HCT116 (cell line): ENCODE measurements around the gene SLC22A9. TPM values are rescaled to one million over a fixed set of nuclear protein-coding genes. Genes with fewer than 3 reads are reported as not detected.

Experiments
- ATAC-seq: fragments of 200-7000 bp; cut with Tn5 transposase; 2 replicates; pipeline ENCODE4 v1.9.1; 2020; ENCODE audit warnings: mild to moderate bottlenecking, moderate library complexity
- BruUV-seq: library from RNA; stranded (reverse); fragments of 400-500 nt; replicated peaks from 2 replicates; lab custom pipeline; 2021; lab: Mats Ljungman, UMichigan
- CTCF ChIA-PET: fragments of 300-600 bp; sonication (Branson Sonifier 250); formaldehyde crosslinking; loops from one replicate; lab custom pipeline; 2021; ENCODE audit warnings: antibody characterized with exemption; lab: Charles Lee
- POLR2A ChIA-PET: fragments of 300-600, 350-600 bp; sonication (Branson Sonifier 250); formaldehyde crosslinking; loops from one replicate; lab custom pipeline; 2021; ENCODE audit warnings: antibody characterized with exemption; lab: Charles Lee
- RAD21 ChIA-PET, 2 experiments: fragments of 300-600 bp; sonication (Branson Sonifier 250); formaldehyde crosslinking; loops; one replicate each; lab custom pipeline; 2023; ENCODE audit warnings: low total read pairs in 2 of 2; ENCODE audit not compliant: uncharacterized antibody in 2 of 2, unreplicated experiment in 2 of 2, low non-redundant PET in 1 of 2; lab: Charles Lee
- DNase-seq: peaks from one replicate; pipeline ENCODE4 v3.0.0-alpha.2; 2010; ENCODE audit warnings: low read depth, low spot score
- H2AFZ ChIP-seq: fragments of 200-600 bp; shearing (Covaris generic), sonication (generic); 2 replicates; pipeline ENCODE4 v1.6.1; 2017; ENCODE audit warnings: low read depth, mixed run types, mixed read lengths, antibody characterized with exemption, low read length; ENCODE audit not compliant: poor library complexity, severe bottlenecking
- H3K27ac ChIP-seq: 2 replicates; pipeline ENCODE4 v1.5.1; 2012; ENCODE audit warnings: low read depth, low read length
- H3K27me3 ChIP-seq: fragments of 200-600 bp; sonication (generic); 2 replicates; pipeline ENCODE4 v1.6.1; 2016; ENCODE audit warnings: mixed run types, low read length, mixed read lengths; ENCODE audit not compliant: insufficient read depth
- H3K36me3 ChIP-seq, 2 experiments: fragments of 200-500 bp in 1 of 2; fragments of 200-600 bp in 1 of 2; sonication (Bioruptor generic) in 1 of 2; sonication (generic) in 1 of 2; 2 replicates each; pipeline versions ENCODE4 v1.5.1 to v1.6.1; 2014 to 2016; ENCODE audit warnings: low read length in 2 of 2, inconsistent platforms in 1 of 2, mixed read lengths in 1 of 2, mixed run types in 1 of 2; ENCODE audit not compliant: insufficient read depth in 2 of 2, control insufficient read depth in 1 of 2
- H3K4me1 ChIP-seq, 2 experiments: fragments of 200-600 bp in 1 of 2; sonication (generic) in 1 of 2; 2 replicates each; pipeline versions ENCODE4 v1.5.1 to v1.6.1; 2012 to 2017; ENCODE audit warnings: low read length in 2 of 2, inconsistent platforms in 1 of 2, mild to moderate bottlenecking in 1 of 2, mixed read lengths in 1 of 2, mixed run types in 1 of 2, moderate library complexity in 1 of 2; ENCODE audit not compliant: insufficient read depth in 2 of 2, control insufficient read depth in 1 of 2
- H3K4me2 ChIP-seq: fragments of 200-600 bp; sonication (generic); 2 replicates; pipeline ENCODE4 v1.6.1; 2017; ENCODE audit warnings: mixed run types, low read length, mixed read lengths
- H3K4me3 ChIP-seq, 2 experiments: fragments of 200-600 bp in 1 of 2; sonication (generic) in 1 of 2; replicated peaks in 1 of 2; 2 replicates each; pipeline ENCODE4 v1.5.1; 2011 to 2016; ENCODE audit warnings: low read length in 2 of 2, control low read depth in 1 of 2, low read depth in 1 of 2, mild to moderate bottlenecking in 1 of 2, mixed read lengths in 1 of 2, mixed run types in 1 of 2
- H3K79me2 ChIP-seq: fragments of 200-600 bp; sonication (generic); 2 replicates; pipeline ENCODE4 v1.6.1; 2017; ENCODE audit warnings: mild to moderate bottlenecking, mixed run types, low read length, moderate library complexity, mixed read lengths; ENCODE audit not compliant: insufficient read depth
- H3K9ac ChIP-seq: fragments of 200-600 bp; sonication (generic); 2 replicates; pipeline ENCODE4 v1.6.1; 2016; ENCODE audit warnings: low read length, mixed read lengths
- H3K9me2 ChIP-seq: fragments of 200-600 bp; sonication (generic), shearing (Covaris generic); 2 replicates; pipeline ENCODE4 v1.6.1; 2017; ENCODE audit warnings: mixed run types, mild to moderate bottlenecking, moderate library complexity; ENCODE audit not compliant: insufficient read depth
- H3K9me3 ChIP-seq, 2 experiments: fragments of 200-500 bp in 1 of 2; fragments of 200-600 bp in 1 of 2; sonication (Bioruptor generic) in 1 of 2; sonication (generic) in 1 of 2; 2 replicates each; pipeline ENCODE4 v1.6.1; 2014 to 2017; ENCODE audit warnings: low read length in 2 of 2, mixed read lengths in 2 of 2, inconsistent platforms in 1 of 2, low read depth in 1 of 2, mild to moderate bottlenecking in 1 of 2, mixed run types in 1 of 2, moderate library complexity in 1 of 2; ENCODE audit not compliant: control insufficient read depth in 1 of 2, insufficient read depth in 1 of 2
- H4K20me1 ChIP-seq: fragments of 200-600 bp; sonication (generic), shearing (Covaris generic); 2 replicates; pipeline ENCODE4 v1.6.1; 2017; ENCODE audit warnings: mixed run types, mild to moderate bottlenecking, moderate library complexity; ENCODE audit not compliant: insufficient read depth
- CEBPB ChIP-seq: IDR thresholded peaks from 2 replicates; pipeline ENCODE4 v1.6.1; 2012; ENCODE audit warnings: low read depth
- EGR1 ChIP-seq: IDR thresholded peaks from 2 replicates; pipeline ENCODE4 v1.6.1; 2012; ENCODE audit warnings: low read depth
- RAD21 ChIP-seq: IDR thresholded peaks from 2 replicates; pipeline ENCODE4 v1.6.1; 2012; ENCODE audit warnings: low read depth, mild to moderate bottlenecking
- SIN3A ChIP-seq: IDR thresholded peaks from 2 replicates; pipeline ENCODE4 v1.6.1; 2012; ENCODE audit warnings: low read depth
- SP1 ChIP-seq: IDR thresholded peaks from 2 replicates; pipeline ENCODE4 v1.6.1; 2012; ENCODE audit warnings: low read depth
- TCF7L2 ChIP-seq: IDR thresholded peaks from 2 replicates; pipeline ENCODE4 v1.7.0; 2011; ENCODE audit warnings: borderline replicate concordance, inconsistent platforms; ENCODE audit not compliant: insufficient read depth, insufficient read length; ENCODE audit errors: extremely low read depth
- YY1 ChIP-seq: IDR thresholded peaks from 2 replicates; pipeline ENCODE4 v1.6.1; 2011; ENCODE audit warnings: low read length, low read depth, moderate library complexity, mild to moderate bottlenecking; ENCODE audit not compliant: insufficient replicate concordance; ENCODE audit errors: extremely low read depth
- ZFX ChIP-seq: fragments of 450-650 bp; IDR thresholded peaks from 2 replicates; pipeline ENCODE4 v1.6.1; 2017
- ZNF274 ChIP-seq: fragments of 200-500 bp; sonication (Bioruptor generic); IDR thresholded peaks from 2 replicates; pipeline ENCODE4 v1.6.1; 2014; ENCODE audit warnings: mild to moderate bottlenecking, low read depth, low read length, inconsistent platforms
- intact Hi-C: fragments of 100-400 bp; cut with micrococcal nuclease; formaldehyde crosslinking; loops from 2 replicates; pipeline ENCODE4 v1.10.0; 2022
- total RNA-seq: library from RNA; stranded (reverse); gene quantifications from one replicate; pipeline ENCODE4 v1.2.1, GENCODE V29; 2021; ENCODE audit not compliant: unreplicated experiment
- TF ChIP-seq, protein P1 (sequence below): IDR thresholded peaks from 2 replicates; pipeline ENCODE4 v1.6.1; 2011; ENCODE audit warnings: mild to moderate bottlenecking, low read length, moderate library complexity; ENCODE audit not compliant: insufficient replicate concordance; ENCODE audit errors: extremely low read depth

Gene SLC22A9
- total RNA-seq, 1 experiment from 2014 or later, result not detected

- ATAC-seq (no peak), DNase-seq (no peak)
- ChIA-PET CTCF (no interaction called here), RAD21 (no interaction called here), POLR2A (no interaction called here)
- Histone ChIP-seq H3K4me3 (no peak overlapping the region), H3K9ac (no peak overlapping the region), H3K4me2 (no peak overlapping the region), H3K4me1 (no peaks in the 10 kb centered on the region), H4K20me1 (no peaks in the 10 kb centered on the region), H2AFZ (no peak overlapping the region), H3K9me2 (no peaks in the 10 kb centered on the region), H3K36me3 (no peaks in the 10 kb centered on the region), H3K27me3 (peaks cover 18% of the 10 kb centered on the region; the same call in 1 of the 2 replicates), H3K27ac (no peak overlapping the region), H3K9me3 (no peaks in the 10 kb centered on the region), H3K79me2 (no peaks in the 10 kb centered on the region)
- BruUV-seq, result no TSS peak
- intact Hi-C loops, result no loop called here
- TF ChIP-seq, protein P1, sequence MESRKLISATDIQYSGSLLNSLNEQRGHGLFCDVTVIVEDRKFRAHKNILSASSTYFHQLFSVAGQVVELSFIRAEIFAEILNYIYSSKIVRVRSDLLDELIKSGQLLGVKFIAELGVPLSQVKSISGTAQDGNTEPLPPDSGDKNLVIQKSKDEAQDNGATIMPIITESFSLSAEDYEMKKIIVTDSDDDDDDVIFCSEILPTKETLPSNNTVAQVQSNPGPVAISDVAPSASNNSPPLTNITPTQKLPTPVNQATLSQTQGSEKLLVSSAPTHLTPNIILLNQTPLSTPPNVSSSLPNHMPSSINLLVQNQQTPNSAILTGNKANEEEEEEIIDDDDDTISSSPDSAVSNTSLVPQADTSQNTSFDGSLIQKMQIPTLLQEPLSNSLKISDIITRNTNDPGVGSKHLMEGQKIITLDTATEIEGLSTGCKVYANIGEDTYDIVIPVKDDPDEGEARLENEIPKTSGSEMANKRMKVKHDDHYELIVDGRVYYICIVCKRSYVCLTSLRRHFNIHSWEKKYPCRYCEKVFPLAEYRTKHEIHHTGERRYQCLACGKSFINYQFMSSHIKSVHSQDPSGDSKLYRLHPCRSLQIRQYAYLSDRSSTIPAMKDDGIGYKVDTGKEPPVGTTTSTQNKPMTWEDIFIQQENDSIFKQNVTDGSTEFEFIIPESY, result no peak
- TF ChIP-seq YY1, result no peak
- TF ChIP-seq SIN3A, result no peak
- TF ChIP-seq ZFX, result no peak
- TF ChIP-seq CEBPB, result no peak
- no peak for TF ChIP-seq SP1
- TF ChIP-seq RAD21, result no peak
- no peak for TF ChIP-seq ZNF274
- no peak for TF ChIP-seq EGR1
- TF ChIP-seq TCF7L2, result no peak
Observed at GRCh38 chr11:63459586-63459985, 90.0 kb downstream of the SLC22A9 start.

Other genes starting within 250 kb of the SLC22A9 start
- not detected for gene SLC22A24, start 225.6 kb upstream of the SLC22A9 start, total RNA-seq
- not detected for gene SLC22A25, start 126.2 kb upstream of the SLC22A9 start, total RNA-seq
- gene PLAAT5, start 121.4 kb downstream of the SLC22A9 start, total RNA-seq, result not detected
- gene LGALS12, start 136.3 kb downstream of the SLC22A9 start, total RNA-seq, result not detected
- 0.52 TPM for gene PLAAT4, start 167.0 kb downstream of the SLC22A9 start, total RNA-seq
- gene PLAAT2, start 193.6 kb downstream of the SLC22A9 start, total RNA-seq, result not detected
- 31.1 TPM for gene PLAAT3, start 244.6 kb downstream of the SLC22A9 start, total RNA-seq